HG03066 (cell line): ENCODE measurements around the gene CPEB4.

Experiments used
- ATAC-seq: cut with Tn5 transposase; IDR thresholded peaks from one replicate; pipeline ENCODE4 v1.9.1; 2021; ENCODE audit warnings: low read depth; ENCODE audit not compliant: unreplicated experiment

The CPEB4 gene

DNA sequence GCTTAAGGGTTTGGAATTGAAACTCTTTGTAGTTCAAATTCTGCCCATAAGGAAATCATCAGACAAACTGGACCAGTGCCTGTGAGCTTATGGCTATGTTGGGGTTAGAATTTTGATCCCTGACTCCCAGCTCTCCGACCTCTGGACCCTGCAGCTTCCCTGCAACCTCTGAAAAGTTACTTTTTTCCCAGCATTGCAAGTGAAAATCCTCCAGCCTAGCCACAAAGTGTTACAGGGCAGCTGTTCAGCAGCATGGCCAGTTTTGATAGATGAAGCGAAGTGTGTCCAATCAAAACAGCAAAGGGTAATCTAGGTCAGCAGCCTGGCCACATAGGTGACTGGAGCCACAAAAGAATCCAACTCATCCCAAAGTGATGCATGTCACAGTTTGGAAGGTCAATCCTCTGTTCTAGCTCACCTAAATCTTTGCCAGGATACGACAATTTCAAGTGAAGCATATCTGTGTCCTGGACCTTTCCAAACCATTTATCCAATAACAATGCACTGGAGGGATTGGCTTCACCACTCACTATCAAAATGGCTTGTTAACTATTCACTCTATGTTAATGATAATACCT, 4.7 kb upstream of the CPEB4 start:
- ATAC-seq: no peak

DNA sequence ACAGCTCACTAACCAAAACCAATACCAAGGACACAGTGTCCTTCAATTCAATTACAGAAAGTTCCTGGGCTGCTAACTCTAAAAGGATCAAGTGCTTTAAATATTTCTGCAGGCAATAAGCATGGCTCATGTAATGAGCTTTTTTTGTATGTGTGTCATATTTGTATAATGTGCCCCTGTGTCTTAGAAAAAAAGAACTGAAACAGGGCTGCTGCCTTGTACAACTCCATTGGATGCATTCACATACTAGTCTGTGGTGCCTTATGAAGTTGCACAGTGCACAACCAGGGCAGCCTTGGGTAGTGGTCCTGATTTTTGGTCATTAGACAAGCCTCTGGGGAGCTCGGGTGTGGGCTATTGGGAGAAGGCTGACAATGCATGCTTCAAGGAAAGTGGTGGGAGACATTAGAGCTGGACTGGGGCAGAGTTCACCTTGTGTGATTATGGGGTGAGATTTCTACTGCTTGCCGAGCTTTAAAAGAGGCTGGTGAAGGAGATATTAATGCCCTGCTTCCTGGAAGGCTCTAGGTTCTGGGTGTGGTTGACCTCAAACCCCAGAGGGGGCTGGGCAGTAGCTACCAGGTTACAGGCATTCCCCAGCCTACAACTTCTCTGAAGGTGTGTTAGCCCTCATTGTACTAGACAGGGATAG, 3.6 kb upstream of the CPEB4 start:
- ATAC-seq: no peak

DNA sequence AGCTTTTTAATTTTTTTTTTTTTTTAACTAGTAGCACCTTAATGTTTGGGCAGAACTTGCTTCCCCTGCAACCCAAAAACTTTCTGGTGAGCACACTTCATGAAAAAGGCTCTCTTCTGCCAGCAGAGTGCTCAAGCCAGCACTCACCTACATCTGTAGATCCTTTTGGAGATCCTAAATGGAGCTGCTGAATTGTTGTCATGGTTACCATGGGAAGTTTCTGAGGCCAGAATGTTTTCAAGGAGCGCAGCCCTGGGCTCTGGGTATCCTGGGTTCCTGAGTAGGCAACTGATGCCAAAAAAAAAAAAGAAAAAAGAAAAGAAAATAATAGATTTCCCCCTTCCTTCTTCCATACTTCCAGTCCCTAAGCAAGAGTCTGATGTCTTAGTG, 3.1 kb upstream of the CPEB4 start:
- no peak for ATAC-seq

DNA sequence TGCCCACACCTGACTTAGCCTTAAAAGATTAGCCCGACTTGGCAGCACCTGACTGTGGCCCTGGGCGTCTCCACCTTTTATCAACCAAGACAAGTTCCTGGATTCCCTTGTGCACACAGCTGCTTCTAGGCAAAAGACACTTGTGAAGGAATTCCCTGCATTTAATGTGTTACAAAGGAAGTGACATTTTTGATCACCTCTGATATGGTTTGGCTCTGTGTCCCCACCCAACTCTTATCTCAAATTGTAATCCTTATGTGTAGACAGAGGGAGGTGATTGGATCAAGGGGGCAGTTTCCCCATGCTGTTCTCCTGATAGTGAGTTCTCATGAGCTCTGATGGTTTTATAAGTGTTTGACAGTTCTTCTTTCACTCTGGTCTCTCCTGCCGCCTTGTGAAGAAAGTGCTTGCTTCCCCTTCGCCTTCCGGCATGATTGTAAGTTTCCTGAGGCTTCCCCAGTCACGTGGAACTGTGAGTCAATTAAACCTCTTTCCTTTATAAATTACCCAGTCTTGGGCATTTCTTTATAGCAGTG, 2.6 kb upstream of the CPEB4 start:
- ATAC-seq: no peak

DNA sequence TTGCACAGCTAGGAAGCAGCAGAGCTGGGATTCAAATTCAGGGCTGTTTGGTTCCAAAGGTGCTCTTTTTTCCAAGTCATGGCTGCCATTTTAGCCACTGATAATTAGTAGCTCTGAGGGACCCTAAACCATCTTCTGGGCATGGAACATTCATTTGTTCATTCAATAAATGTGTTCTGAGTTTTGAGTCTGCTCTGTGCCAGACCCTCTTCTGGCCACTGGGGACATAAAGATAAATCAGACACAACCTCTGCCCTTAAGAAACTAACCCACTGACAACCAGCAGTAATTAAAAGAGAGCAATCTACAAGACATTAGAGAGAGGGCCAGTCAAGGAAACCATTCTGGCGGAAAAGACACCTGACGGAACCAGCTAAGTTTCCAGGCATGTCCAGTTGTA, 2.0 kb upstream of the CPEB4 start:
- ATAC-seq: no peak

DNA sequence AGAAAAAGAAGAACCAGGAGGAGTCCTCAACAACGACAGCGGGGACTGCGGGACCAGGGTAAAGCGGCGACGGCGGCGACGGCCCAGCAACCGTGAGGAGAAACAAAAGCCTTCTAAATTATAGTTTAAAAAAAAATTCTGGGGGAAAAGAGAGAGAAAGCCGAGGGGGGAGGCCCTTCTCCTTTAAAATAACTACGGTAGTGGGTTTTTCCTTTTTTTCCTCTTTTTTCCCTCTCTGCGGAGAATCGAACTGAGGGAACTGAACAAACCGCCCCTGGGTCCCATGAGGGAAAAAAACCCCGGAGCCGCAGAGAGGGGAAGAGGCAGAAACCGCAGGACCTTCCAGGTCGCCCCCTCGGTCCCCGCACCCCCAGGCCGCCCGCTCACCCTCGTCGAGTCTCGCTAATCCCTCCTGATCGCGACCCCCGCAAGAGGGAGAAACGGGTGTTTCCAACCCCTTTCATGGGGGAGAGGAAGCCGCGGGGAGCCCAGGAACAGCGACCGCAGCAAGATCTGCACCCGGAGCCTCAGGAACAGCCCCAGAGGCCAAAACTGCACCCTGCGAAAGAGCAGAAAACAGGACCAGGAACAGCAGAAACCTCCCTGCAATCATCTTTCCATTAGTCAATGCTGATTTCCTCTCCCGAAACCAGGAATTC, 453 bp downstream of the CPEB4 start:
- ATAC-seq: no peak

DNA sequence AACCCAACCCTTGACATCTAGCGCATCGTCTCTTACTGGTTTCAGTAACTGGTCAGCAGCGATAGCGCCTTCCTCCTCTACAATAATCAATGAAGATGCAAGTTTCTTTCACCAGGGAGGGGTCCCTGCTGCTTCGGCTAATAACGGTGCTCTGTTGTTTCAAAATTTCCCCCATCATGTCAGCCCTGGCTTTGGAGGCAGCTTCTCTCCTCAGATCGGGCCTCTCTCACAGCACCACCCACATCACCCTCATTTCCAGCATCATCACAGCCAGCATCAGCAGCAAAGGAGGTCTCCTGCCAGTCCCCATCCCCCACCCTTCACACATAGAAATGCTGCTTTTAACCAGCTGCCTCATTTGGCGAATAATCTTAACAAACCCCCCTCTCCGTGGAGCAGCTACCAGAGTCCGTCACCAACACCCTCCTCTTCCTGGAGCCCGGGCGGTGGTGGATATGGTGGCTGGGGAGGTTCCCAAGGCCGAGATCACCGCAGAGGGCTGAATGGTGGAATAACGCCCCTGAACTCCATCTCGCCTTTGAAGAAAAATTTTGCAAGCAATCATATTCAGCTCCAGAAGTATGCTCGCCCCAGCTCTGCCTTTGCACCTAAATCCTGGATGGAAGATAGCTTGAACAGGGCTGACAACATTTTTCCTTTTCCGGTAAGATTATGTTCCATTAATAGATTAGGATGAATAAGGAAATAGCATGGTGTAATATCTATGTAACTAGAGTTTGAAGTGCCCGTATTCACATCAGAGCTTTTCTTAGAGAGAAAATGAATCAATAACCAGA, 2.2 kb downstream of the CPEB4 start:
- ATAC-seq: no peak

DNA sequence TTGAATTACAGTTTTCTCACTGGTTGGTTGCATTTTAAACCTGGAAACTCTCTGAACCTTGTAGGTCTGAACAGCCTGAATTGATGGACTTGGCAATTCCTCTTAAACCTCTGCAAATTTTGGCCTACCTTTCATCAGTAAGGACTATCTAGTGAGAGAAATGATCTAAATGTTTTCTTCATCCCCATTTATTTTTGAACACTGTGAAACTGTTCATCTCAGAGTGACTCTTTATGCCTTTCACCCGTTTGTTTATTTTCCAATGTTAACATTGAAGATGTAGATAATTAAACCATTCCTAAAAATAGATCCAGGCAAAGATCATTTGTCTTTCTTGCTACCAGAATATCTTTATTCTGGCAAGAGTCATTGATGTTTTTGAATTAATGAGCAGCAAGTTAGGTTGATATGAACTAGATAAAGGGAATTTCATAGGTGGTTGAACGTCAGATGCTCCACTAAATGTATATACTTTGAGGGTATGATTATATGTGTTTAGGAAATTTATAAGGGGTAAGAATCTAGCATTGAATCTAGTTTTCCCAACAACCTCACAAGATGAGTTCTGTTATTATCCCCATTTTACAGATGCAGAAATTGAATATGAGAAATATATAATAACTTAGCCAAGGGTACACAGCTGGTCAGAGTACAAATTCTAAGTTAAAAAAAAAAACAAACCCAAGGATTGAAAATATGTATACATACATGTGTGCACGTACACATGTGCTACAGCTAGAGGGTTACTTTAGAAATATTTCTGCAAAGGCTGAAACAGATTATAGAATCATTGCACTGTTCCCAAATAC, 3.4 kb downstream of the CPEB4 start:
- no peak for ATAC-seq

DNA sequence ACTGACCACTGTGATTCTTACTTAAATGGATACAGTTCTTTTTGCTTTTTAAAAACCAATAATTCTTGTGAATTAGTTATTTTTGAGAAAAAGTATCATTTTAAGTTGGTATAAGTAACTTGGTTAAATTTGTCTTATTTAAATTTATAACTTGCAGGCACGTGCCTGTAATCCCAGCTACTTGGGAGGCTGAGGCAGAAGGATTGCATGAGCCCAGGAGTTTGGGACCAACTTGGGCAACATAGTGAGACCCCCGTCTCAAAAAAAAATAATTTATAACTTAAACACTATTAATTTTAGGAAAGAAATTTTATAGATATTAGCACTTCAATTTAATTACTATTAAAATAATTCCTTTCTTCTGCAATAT, 5.0 kb downstream of the CPEB4 start:
- no peak for ATAC-seq

DNA sequence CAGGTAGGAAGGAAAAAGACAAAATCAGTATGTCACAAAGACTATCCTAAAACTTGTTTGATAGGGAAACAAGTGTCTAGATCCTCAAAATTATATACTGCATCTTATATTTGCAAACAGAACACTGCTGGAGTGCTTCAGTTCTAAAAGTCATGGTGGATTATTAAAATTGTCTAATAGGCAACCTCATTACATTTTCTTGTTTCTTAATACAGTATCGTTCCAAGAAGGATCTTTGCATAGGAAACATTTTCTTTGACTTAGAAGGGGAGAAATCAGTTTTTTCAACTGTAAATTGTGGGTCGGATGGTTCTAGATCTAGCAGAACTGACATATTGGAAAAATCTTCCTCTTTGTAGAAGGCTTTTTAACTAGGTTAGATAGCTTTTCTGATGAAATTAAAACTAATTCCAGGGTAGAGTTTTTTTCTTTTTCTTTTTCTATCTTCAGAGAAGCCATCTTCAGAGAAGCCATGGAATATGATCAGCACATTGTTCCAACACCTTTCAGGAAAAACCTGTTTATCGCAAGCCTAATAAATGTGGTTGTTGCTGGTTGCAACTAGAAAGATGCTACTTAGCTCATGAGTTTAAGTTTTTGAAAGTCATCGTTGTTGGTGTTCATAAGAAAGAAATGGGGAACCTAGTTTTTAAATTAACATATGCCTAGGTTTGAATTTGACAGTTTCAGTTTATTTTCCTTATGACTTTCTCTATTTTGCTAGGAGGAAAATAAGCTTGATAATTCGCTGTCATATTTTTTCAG, 7.4 kb downstream of the CPEB4 start:
- ATAC-seq: no peak

DNA sequence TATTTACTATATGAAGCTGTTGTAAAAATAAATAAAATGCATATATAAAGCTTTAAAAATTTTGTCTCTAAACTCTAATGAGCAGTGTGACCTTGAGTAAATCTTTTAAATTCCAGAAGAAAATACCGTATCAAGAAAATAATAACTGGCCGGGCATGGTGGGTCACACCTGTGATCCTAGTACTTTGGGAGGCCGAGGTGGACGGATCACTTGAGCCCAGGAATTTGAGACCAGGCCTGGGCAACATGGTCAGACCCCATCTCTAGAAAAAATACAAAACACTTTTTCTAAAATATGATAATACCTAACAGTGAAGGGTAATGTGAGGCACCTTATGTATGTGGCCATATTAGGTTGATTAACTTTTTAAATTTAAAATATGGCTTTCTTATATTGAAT, 8.5 kb downstream of the CPEB4 start:
- ATAC-seq: no peak

DNA sequence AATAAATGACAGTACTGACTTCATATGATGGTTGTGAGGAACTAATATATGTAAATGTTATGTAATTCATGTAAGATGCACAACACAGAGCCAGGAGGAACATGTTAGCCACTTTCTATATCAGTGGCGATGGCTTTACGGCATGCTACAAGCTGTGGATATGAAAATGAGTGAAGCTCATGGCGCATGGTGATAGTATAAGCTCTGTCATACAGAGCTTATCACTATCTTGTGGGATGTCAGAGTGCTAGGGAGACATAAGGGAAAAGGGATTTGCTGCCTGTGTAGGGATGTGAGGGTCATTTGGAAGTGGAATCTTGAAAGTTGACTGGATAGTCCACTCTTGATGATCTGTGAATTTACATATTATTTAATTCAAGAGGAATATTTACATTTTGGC, 13.6 kb downstream of the CPEB4 start:
- ATAC-seq: no peak

DNA sequence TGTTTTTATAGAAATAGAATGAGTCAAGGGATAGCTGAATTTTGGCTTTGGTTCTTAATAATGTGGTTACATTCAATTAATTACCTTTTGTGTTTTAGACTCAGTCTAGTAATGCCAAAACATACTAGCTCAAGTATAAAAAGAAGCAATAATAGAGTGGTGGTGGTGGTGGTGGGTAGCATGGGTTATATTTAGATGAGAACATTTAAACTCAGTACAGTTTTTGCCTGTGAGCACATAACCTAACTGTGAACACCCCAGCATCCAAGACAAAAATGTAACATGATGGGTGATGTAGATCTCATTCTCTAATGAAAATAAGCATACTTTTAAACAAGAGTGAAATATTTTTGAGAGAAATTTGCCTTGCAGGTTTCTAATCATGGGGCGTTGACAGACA, 14.2 kb downstream of the CPEB4 start:
- ATAC-seq: no peak

DNA sequence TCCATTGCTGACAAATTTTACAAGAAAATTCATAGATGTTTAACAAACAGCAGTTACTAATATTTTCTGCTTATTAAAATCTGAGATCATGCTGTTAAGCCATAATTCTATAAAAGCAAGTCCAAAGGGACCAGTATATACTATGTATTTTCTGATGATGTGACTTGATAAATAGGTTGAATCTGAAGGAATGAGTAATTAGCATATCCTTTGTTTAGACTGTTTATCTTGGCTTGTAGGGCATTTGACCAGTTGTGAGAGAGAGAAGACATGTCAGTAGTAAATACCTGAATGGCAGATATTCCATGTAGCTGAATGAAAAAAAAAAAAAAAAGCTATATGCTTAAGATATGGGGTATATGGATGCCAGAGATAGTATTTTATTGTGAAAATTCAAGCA, 14.6 kb downstream of the CPEB4 start:
- no peak for ATAC-seq

DNA sequence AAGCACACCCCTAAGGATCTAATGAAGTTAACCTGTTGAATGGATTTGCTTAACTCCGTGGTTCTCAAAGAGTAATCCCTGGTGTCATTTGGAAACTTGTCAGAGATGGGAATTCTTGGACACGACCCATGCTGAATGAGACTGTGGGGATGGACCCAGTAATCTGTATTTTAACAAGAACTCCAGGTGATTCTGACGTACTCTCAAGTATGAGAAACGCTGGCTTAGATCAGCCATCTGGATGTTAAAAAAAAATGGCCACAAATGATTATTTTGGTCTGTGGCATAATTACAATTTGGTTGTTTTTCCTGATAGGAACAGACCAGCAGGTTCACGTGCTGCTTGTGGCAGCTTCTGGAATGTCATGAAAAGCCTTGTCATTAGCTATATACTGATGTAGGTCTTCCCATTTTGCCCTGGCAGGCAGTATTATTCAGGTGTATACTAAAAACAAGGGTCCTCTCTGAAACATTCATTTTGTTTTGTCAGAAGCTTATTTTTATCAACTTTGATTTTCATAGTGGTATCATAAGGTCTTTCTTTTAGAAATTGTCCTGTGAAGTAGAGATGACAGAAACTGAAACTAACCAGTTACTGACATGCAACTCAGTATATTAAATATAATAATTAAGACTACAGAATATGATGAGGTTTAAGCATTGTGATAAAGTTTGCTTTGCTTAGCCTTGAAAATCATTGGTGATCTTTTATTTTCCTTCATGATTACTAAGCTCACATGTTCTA, 15.4 kb downstream of the CPEB4 start:
- ATAC-seq: no peak

DNA sequence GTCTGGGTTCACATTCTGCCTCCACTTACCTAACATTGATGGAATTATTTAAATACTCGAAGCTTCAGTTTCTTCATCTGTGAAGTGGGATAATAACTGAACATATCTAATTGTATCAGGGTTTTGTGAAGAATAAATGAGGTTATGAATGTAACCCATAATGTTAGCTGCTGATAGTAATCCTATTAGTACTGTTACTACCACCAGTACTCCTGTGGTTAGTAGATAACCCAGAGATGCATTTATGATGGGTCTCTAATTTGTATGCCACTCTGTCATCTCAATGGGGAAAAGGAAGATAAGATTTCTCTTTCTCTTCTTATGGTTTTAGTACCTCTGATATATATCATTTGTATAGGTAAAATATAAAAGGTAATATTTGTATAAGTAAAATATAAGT, 16.0 kb downstream of the CPEB4 start:
- no peak for ATAC-seq

DNA sequence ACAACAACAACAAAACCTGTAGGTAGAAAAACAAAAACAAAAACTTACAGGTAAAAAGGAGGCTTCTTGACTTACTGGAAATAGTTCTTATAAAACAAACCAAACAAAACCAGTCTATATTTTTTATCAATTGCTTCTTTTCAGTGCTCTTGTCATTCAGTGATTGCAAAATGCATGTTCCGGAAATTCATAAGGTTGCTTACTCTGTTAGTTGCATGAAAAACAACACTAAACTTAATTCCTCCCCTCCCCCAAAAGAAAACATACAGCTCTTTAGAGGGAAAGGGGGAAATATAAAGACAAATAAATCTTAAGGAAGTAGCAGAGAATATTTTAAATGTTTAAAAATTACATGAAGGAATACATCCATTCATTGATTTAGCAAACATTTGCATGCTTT, 19.1 kb downstream of the CPEB4 start:
- ATAC-seq: no peak

DNA sequence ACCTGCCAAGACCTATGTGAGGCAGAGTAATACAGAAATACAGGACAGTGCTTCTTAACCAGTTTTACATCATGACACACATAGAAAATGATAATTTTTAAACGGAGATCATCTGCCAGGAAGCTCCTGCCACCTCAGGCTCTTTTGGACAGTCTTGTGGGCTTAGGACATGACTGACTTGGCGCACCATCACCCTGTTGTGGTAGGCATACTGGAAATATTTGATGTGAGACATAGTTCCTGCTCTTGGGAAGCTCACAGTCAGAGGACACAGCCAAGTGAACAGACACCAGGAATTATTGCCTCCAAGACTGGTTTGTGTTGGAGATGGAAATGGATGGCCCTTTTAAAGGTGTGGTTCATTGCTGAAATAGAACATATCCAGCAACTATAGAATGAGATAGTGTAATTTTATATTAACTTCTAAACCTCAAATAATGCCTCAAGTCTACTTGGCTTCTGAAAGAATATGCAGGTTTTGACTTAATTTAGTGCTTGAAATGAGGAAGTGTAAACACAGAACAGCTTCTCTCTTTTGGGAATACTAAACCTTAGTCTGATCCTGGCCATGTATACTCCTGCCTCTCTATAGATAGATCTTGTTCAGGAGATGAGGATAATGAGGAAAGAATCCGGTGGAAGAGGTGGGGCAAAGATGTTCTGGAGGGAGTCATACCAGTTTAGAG, 19.7 kb downstream of the CPEB4 start:
- ATAC-seq: no peak

DNA sequence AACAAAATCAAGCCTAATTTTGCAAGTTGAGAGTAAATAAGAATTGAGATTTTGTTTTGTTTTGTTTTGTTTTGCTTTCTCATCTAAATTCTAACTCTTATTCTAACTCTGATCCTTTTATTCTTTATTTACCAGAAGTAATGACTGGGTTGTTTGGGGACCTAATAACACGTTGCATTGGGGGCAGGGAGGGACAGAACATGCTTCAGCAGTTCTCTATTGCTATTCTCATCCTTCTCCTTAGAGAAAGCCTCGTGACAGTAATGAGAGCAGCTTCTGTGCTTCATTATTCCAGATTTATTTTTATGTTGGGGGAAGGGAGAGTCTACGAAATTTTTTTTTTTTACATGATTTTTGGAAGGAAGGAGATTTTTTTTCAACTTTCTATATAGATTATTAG, 21.1 kb downstream of the CPEB4 start:
- no peak for ATAC-seq
